ENCODE results near the gene DAAM2. TPM values are rescaled to one million over a fixed set of nuclear protein-coding genes. Genes with fewer than 3 reads are reported as not detected.

DAAM2 gene
- polyA plus RNA-seq, 3 donors = not detected

DNA sequence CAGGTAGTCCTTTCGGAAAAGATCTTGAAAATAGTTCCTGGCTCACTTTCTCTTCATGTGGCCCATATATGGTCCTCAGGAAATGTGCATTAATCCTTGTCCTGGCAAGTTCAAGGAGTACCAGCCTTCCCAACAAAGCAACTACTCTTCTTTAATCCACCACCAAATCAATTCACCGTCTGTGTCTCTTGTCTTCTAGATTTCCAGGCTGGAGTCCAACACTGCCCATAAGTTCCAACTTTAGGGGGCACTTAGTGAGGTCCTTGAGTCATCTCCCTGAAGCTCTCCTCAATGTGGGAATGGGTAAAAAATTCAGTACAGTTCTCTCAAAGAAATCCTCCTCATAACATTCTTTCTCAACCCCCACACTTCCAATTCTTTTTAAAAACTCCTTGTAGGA is 6.9 kb upstream of the DAAM2 start:
- Histone ChIP-seq H3K79me2 (ENCODE audit: insufficient read depth, low read length) (no peaks in the 10 kb centered on the region), H3K4me3 (replicated peaks in 1 of 3; ENCODE audit: low read depth in 2 of 3, low read length in 3 of 3) (no peak overlapping the region), H3K9me3 (replicated peaks in 1 of 2; ENCODE audit: control insufficient read depth in 1 of 2, insufficient read depth in 1 of 2, low read length in 2 of 2) (no peaks in the 10 kb centered on the region), H4K20me1 (ENCODE audit: insufficient read depth, low read length) (no peaks in the 10 kb centered on the region), H3K27me3 (ENCODE audit: control insufficient read depth in 2 of 2, insufficient read depth in 2 of 2, low read length in 2 of 2) (no peaks in the 10 kb centered on the region), H3K9ac (ENCODE audit: insufficient read depth, low read length, poor library complexity, severe bottlenecking) (no peak overlapping the region), H3K36me3 (replicated peaks in 1 of 2; ENCODE audit: control insufficient read depth in 1 of 2, insufficient read depth in 2 of 2, low read length in 2 of 2) (no peaks in the 10 kb centered on the region), H3K27ac (ENCODE audit: low read depth in 1 of 2, low read length in 2 of 2) (no peak overlapping the region), H3K4me2 (replicated peaks; ENCODE audit: extremely low read depth, low read length, poor library complexity, severe bottlenecking) (no peak overlapping the region), H3K4me1 (ENCODE audit: control insufficient read depth in 1 of 2, insufficient read depth in 2 of 2, low read length in 2 of 2) (no peaks in the 10 kb centered on the region), H2AFZ (ENCODE audit: insufficient read depth, low read depth, low read length, poor library complexity, severe bottlenecking) (no peak overlapping the region)
- peaks cover under 1 to 3% (median 2%) of the 10 kb centered on the region in 3 donors for H3K27me3 Mint-ChIP-seq (ENCODE audit: low read depth in 3 of 3)
- 100% methylated on average over 2 of the region's 2 CpGs for WGBS (ENCODE audit: insufficient coverage)
- H3K9me3 Mint-ChIP-seq = peaks cover 0 to 10% (median 7%) of the 10 kb centered on the region in 7 donors
- no peak overlapping the region for H3K4me3 Mint-ChIP-seq
- TF ChIP-seq, protein P1, sequence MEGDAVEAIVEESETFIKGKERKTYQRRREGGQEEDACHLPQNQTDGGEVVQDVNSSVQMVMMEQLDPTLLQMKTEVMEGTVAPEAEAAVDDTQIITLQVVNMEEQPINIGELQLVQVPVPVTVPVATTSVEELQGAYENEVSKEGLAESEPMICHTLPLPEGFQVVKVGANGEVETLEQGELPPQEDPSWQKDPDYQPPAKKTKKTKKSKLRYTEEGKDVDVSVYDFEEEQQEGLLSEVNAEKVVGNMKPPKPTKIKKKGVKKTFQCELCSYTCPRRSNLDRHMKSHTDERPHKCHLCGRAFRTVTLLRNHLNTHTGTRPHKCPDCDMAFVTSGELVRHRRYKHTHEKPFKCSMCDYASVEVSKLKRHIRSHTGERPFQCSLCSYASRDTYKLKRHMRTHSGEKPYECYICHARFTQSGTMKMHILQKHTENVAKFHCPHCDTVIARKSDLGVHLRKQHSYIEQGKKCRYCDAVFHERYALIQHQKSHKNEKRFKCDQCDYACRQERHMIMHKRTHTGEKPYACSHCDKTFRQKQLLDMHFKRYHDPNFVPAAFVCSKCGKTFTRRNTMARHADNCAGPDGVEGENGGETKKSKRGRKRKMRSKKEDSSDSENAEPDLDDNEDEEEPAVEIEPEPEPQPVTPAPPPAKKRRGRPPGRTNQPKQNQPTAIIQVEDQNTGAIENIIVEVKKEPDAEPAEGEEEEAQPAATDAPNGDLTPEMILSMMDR (IDR thresholded peaks at IDR 0.05) = no peak
- H3K36me3 Mint-ChIP-seq = no peaks in the 10 kb centered on the region
- H3K4me1 Mint-ChIP-seq = no peaks in the 10 kb centered on the region
- H3K27ac Mint-ChIP-seq = no peak overlapping the region
- intact Hi-C loops (cut with micrococcal nuclease) = no loop called here
- DNase-seq = no peak

GRCh38 chr6:39786649-39787048 is 5.5 kb upstream of the DAAM2 start:
- H3K4me2 ChIP-seq (replicated peaks; ENCODE audit: extremely low read depth, low read length, poor library complexity, severe bottlenecking) = no peak overlapping the region
- TF ChIP-seq, protein P1 (IDR thresholded peaks at IDR 0.05) = no peak
- WGBS (ENCODE audit: insufficient coverage) = no CpG with 5 or more reads among the region's 1 CpG
- H3K9me3 ChIP-seq (replicated peaks in 1 of 2; ENCODE audit: control insufficient read depth in 1 of 2, insufficient read depth in 1 of 2, low read length in 2 of 2) = no peaks in the 10 kb centered on the region
- H3K79me2 ChIP-seq (ENCODE audit: insufficient read depth, low read length) = no peaks in the 10 kb centered on the region
- intact Hi-C loops (cut with micrococcal nuclease) = no loop called here
- no peak overlapping the region for H2AFZ ChIP-seq (ENCODE audit: insufficient read depth, low read depth, low read length, poor library complexity, severe bottlenecking)
- H3K4me1 ChIP-seq (ENCODE audit: control insufficient read depth in 1 of 2, insufficient read depth in 2 of 2, low read length in 2 of 2) = no peaks in the 10 kb centered on the region
- H4K20me1 ChIP-seq (ENCODE audit: insufficient read depth, low read length) = no peaks in the 10 kb centered on the region
- no peak overlapping the region for H3K4me3 ChIP-seq (replicated peaks in 1 of 3; ENCODE audit: low read depth in 2 of 3, low read length in 3 of 3)
- Mint-ChIP-seq H3K4me3 (no peak overlapping the region), H3K27ac (no peak overlapping the region), H3K9me3 (peaks cover 0 to 7% (median 6%) of the 10 kb centered on the region in 7 donors), H3K4me1 (no peaks in the 10 kb centered on the region), H3K36me3 (no peaks in the 10 kb centered on the region), H3K27me3 (ENCODE audit: low read depth in 3 of 3) (peaks cover 8 to 16% (median 11%) of the 10 kb centered on the region in 3 donors)
- no peak for DNase-seq
- H3K27me3 ChIP-seq (ENCODE audit: control insufficient read depth in 2 of 2, insufficient read depth in 2 of 2, low read length in 2 of 2) = peaks cover 12 to 13% of the 10 kb centered on the region in 2 donors
- no peak overlapping the region for H3K27ac ChIP-seq (ENCODE audit: low read depth in 1 of 2, low read length in 2 of 2)
- H3K36me3 ChIP-seq (replicated peaks in 1 of 2; ENCODE audit: control insufficient read depth in 1 of 2, insufficient read depth in 2 of 2, low read length in 2 of 2) = no peaks in the 10 kb centered on the region
- H3K9ac ChIP-seq (ENCODE audit: insufficient read depth, low read length, poor library complexity, severe bottlenecking) = no peak overlapping the region

Data from CD14-positive monocyte (primary cell).